ENCODE results near the gene TSPEAR.

Gene TSPEAR

GRCh38 chr21:44498280-44499210 is 212.8 kb downstream of the TSPEAR start:
- Histone ChIP-seq H3K4me3 (no peak overlapping the region), H3K27ac (no peak overlapping the region)

GRCh38 chr21:44497703-44498126 is 213.7 kb downstream of the TSPEAR start:
- DNase-seq (ENCODE audit: low spot score): no peak
- no peak overlapping the region for H3K4me3 ChIP-seq
- no peak overlapping the region for H3K27ac ChIP-seq
- no peak for TF ChIP-seq CTCF (IDR thresholded peaks at IDR 0.05)

More at GRCh38 chr21:44498280-44499210, 212.8 kb downstream of the TSPEAR start:
- no peak for DNase-seq (ENCODE audit: low spot score)
- TF ChIP-seq CTCF (IDR thresholded peaks at IDR 0.05): no peak

- H3K27ac ChIP-seq: peak overlapping the region in 1 of 2 donors; percentile 37
- H3K4me3 ChIP-seq: no peak overlapping the region
- DNase-seq (ENCODE audit: low spot score): no peak
- TF ChIP-seq CTCF (IDR thresholded peaks at IDR 0.05): no peak
Observed at GRCh38 chr21:44496564-44497550, 214.5 kb downstream of the TSPEAR start.

- DNase-seq (ENCODE audit: low spot score): no peak
- TF ChIP-seq CTCF (IDR thresholded peaks at IDR 0.05): no peak
- Histone ChIP-seq H3K4me3 (no peak overlapping the region), H3K27ac (no peak overlapping the region)
Observed at GRCh38 chr21:44495611-44496563, 215.5 kb downstream of the TSPEAR start.

GRCh38 chr21:44494956-44495355 is 216.4 kb downstream of the TSPEAR start:
- no peak for TF ChIP-seq CTCF (IDR thresholded peaks at IDR 0.05)
- Histone ChIP-seq H3K4me3 (no peak overlapping the region), H3K27ac (no peak overlapping the region)
- no peak for DNase-seq (ENCODE audit: low spot score)

GRCh38 chr21:44494418-44494817 is 217.0 kb downstream of the TSPEAR start:
- H3K27ac ChIP-seq: no peak overlapping the region
- no peak for DNase-seq (ENCODE audit: low spot score)
- TF ChIP-seq CTCF (IDR thresholded peaks at IDR 0.05): no peak
- H3K4me3 ChIP-seq: no peak overlapping the region
